ENCODE results near the gene COL5A1.

The COL5A1 gene

GRCh38 chr9:134870301-134870694 lies 228.7 kb downstream of the COL5A1 start:
- Histone ChIP-seq H3K79me2 (ENCODE audit: insufficient read depth, low read length) (no peaks in the 10 kb centered on the region), H2AFZ (ENCODE audit: low read depth, low read length) (no peak overlapping the region), H3K4me2 (ENCODE audit: insufficient read depth, low read length) (no peak overlapping the region), H3K27ac (ENCODE audit: low read length) (no peak overlapping the region), H4K20me1 (ENCODE audit: insufficient read depth, low read length) (no peaks in the 10 kb centered on the region), H3K9ac (ENCODE audit: low read depth, low read length) (no peak overlapping the region), H3K9me3 (ENCODE audit: insufficient read depth, low read length, severe bottlenecking) (no peaks in the 10 kb centered on the region), H3K36me3 (ENCODE audit: insufficient read depth, low read length) (no peaks in the 10 kb centered on the region), H3K27me3 (ENCODE audit: insufficient read depth, low read length, poor library complexity) (no peaks in the 10 kb centered on the region), H3K4me3 (ENCODE audit: low read depth in 1 of 2, low read length in 2 of 2) (no peak overlapping the region), H3K4me1 (ENCODE audit: insufficient read depth, low read length) (no peaks in the 10 kb centered on the region)
- no peak for DNase-seq
- ATAC-seq (ENCODE audit: insufficient read depth, low read depth): no peak
- TF ChIP-seq, protein P1, sequence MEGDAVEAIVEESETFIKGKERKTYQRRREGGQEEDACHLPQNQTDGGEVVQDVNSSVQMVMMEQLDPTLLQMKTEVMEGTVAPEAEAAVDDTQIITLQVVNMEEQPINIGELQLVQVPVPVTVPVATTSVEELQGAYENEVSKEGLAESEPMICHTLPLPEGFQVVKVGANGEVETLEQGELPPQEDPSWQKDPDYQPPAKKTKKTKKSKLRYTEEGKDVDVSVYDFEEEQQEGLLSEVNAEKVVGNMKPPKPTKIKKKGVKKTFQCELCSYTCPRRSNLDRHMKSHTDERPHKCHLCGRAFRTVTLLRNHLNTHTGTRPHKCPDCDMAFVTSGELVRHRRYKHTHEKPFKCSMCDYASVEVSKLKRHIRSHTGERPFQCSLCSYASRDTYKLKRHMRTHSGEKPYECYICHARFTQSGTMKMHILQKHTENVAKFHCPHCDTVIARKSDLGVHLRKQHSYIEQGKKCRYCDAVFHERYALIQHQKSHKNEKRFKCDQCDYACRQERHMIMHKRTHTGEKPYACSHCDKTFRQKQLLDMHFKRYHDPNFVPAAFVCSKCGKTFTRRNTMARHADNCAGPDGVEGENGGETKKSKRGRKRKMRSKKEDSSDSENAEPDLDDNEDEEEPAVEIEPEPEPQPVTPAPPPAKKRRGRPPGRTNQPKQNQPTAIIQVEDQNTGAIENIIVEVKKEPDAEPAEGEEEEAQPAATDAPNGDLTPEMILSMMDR (IDR thresholded peaks at IDR 0.05; ENCODE audit: borderline replicate concordance, extremely low read depth, low read length, poor library complexity, severe bottlenecking): no peak
- no peak for TF ChIP-seq EZH2 (IDR thresholded peaks at IDR 0.05; ENCODE audit: borderline replicate concordance, low read depth, low read length, severe bottlenecking)

DNA sequence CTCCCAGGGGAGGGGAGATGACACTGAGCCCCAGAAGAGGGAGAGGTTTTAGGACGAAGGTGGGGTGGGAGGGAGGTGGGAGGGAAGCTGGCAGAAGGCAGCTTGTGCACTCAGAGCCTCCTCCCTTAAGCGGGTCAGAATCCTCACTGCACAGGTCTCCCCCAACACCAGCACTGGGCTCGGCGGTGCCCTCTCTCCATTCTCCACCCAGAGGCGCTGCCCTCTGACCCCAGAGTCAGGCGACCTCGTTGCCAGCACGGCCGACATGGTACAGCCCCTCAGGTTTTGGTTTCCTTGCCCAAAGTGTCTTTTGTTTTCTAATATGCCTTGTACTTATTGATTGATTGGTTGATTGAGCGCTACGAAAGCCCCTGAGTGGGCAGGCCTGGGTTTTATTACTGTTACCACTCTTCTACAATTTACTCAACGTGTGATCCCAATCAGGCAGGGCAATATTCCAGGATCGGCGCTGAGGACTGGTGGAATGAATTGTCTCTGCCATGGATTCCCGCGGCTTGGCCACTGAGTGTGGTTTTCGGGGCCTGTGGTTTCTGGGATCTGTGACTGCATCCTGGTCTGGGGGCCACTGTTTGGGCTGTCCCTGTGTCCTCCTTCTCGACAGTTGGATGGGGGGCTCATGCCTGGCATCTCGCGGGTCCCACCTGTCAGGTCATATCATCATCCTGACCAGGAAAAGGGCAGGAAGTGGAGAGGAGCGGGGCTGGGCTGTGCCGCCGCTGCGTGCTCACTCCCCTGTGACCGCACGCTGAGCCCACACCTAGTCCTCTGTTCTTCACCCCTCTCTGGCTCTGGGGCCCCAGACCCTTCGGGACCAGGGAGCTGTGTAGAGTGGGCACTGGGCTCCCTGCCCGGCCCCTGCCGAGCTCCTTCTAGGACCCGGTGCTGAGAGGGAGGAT lies 229.4 kb downstream of the COL5A1 start:
- Histone ChIP-seq H3K79me2 (ENCODE audit: insufficient read depth, low read length) (no peaks in the 10 kb centered on the region), H3K27ac (ENCODE audit: low read length) (no peak overlapping the region), H3K9ac (ENCODE audit: low read depth, low read length) (no peak overlapping the region), H3K9me3 (ENCODE audit: insufficient read depth, low read length, severe bottlenecking) (no peaks in the 10 kb centered on the region), H4K20me1 (ENCODE audit: insufficient read depth, low read length) (no peaks in the 10 kb centered on the region), H3K4me1 (ENCODE audit: insufficient read depth, low read length) (no peaks in the 10 kb centered on the region), H2AFZ (ENCODE audit: low read depth, low read length) (no peak overlapping the region), H3K4me2 (ENCODE audit: insufficient read depth, low read length) (no peak overlapping the region), H3K36me3 (ENCODE audit: insufficient read depth, low read length) (no peaks in the 10 kb centered on the region), H3K27me3 (ENCODE audit: insufficient read depth, low read length, poor library complexity) (no peaks in the 10 kb centered on the region), H3K4me3 (ENCODE audit: low read depth in 1 of 2, low read length in 2 of 2) (no peak overlapping the region)
- ATAC-seq (ENCODE audit: insufficient read depth, low read depth): no peak
- DNase-seq: no peak
- TF ChIP-seq, protein P1 (IDR thresholded peaks at IDR 0.05; ENCODE audit: borderline replicate concordance, extremely low read depth, low read length, poor library complexity, severe bottlenecking): no peak
- no peak for TF ChIP-seq EZH2 (IDR thresholded peaks at IDR 0.05; ENCODE audit: borderline replicate concordance, low read depth, low read length, severe bottlenecking)

DNA sequence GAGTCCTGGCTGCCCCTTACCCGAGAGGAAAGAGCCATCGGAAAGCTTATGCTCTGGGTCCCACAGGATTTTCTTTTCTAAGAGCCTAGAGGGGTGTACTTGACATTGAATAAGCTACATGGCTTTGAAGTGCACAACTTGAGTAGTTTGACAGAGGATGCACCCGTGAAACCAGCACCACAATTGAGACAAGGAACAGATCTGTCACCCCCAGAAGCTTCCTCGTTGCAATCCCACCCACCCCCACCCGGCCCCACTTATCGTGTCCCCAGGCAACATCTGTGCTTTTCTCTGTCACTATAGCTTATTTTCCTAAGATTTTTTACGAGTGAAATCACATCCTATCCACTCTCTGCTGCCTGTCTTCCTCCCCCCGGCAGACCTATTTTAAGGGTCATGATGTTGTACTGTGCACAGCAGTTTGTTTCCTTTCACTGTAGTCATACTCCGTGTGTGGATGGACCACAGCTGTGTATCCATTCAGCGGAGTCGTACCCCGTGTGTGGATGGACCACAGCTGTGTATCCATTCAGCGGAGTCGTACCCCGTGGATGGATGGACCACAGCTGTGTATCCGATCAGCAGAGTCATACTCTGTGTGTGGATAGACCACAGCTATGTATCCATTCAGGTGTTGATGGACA lies 230.2 kb downstream of the COL5A1 start:
- H3K27ac ChIP-seq (ENCODE audit: low read length): no peak overlapping the region
- ATAC-seq (ENCODE audit: insufficient read depth, low read depth) (no peak), DNase-seq (no peak)
- no peak overlapping the region for H3K9ac ChIP-seq (ENCODE audit: low read depth, low read length)
- TF ChIP-seq, protein P1 (IDR thresholded peaks at IDR 0.05; ENCODE audit: borderline replicate concordance, extremely low read depth, low read length, poor library complexity, severe bottlenecking): no peak
- no peak for TF ChIP-seq EZH2 (IDR thresholded peaks at IDR 0.05; ENCODE audit: borderline replicate concordance, low read depth, low read length, severe bottlenecking)
- H3K79me2 ChIP-seq (ENCODE audit: insufficient read depth, low read length): no peaks in the 10 kb centered on the region
- H3K4me3 ChIP-seq (ENCODE audit: low read depth in 1 of 2, low read length in 2 of 2): no peak overlapping the region
- no peak overlapping the region for H3K4me2 ChIP-seq (ENCODE audit: insufficient read depth, low read length)
- H2AFZ ChIP-seq (ENCODE audit: low read depth, low read length): no peak overlapping the region
- no peaks in the 10 kb centered on the region for H3K9me3 ChIP-seq (ENCODE audit: insufficient read depth, low read length, severe bottlenecking)
- no peaks in the 10 kb centered on the region for H3K4me1 ChIP-seq (ENCODE audit: insufficient read depth, low read length)
- H3K36me3 ChIP-seq (ENCODE audit: insufficient read depth, low read length): no peaks in the 10 kb centered on the region
- H3K27me3 ChIP-seq (ENCODE audit: insufficient read depth, low read length, poor library complexity): no peaks in the 10 kb centered on the region
- no peaks in the 10 kb centered on the region for H4K20me1 ChIP-seq (ENCODE audit: insufficient read depth, low read length)

All from DND-41 (cell line).